ENCODE results near the gene CPSF4L.

CPSF4L gene

GRCh38 chr17:73288534-73289302 lies 27.0 kb upstream of the CPSF4L start:
- Histone ChIP-seq H3K36me3 (ENCODE audit: control insufficient read depth in 2 of 2, insufficient read depth in 2 of 2, low read length in 2 of 2) (peaks cover 14% of the 10 kb centered on the region in 2 donors), H3K27me3 (ENCODE audit: control insufficient read depth in 1 of 2, insufficient read depth in 2 of 2, low read length in 2 of 2) (no peaks in the 10 kb centered on the region), H3K27ac (ENCODE audit: low read length) (peak overlapping the region; percentile 89), H3K9ac (ENCODE audit: low read length in 2 of 2) (peak overlapping the region in 1 of 2 donors; percentile 48), H3K4me1 (ENCODE audit: control insufficient read depth, insufficient read depth, low read length) (peaks cover 97% of the 10 kb centered on the region), H3K9me3 (ENCODE audit: control insufficient read depth in 2 of 2, low read length in 2 of 2) (no peaks in the 10 kb centered on the region), H3K4me3 (ENCODE audit: low read length in 2 of 2) (peak overlapping the region in 1 of 2 donors; percentile 29)

GRCh38 chr17:73286863-73287296 lies 25.2 kb upstream of the CPSF4L start:
- Histone ChIP-seq H3K9me3 (ENCODE audit: control insufficient read depth in 2 of 2, low read length in 2 of 2) (no peaks in the 10 kb centered on the region), H3K27ac (ENCODE audit: low read length) (peak overlapping the region; percentile 89), H3K27me3 (ENCODE audit: control insufficient read depth in 1 of 2, insufficient read depth in 2 of 2, low read length in 2 of 2) (no peaks in the 10 kb centered on the region), H3K36me3 (ENCODE audit: control insufficient read depth in 2 of 2, insufficient read depth in 2 of 2, low read length in 2 of 2) (peaks cover 14 to 19% of the 10 kb centered on the region in 2 donors), H3K4me3 (ENCODE audit: low read length in 2 of 2) (peak overlapping the region; percentile 20 to 40), H3K9ac (ENCODE audit: low read length in 2 of 2) (peak overlapping the region in 1 of 2 donors; percentile 21), H3K4me1 (ENCODE audit: control insufficient read depth, insufficient read depth, low read length) (peaks cover 87% of the 10 kb centered on the region)

- Histone ChIP-seq H3K27me3 (ENCODE audit: control insufficient read depth in 1 of 2, insufficient read depth in 2 of 2, low read length in 2 of 2) (no peaks in the 10 kb centered on the region), H3K9me3 (ENCODE audit: control insufficient read depth in 2 of 2, low read length in 2 of 2) (no peaks in the 10 kb centered on the region), H3K4me1 (ENCODE audit: control insufficient read depth, insufficient read depth, low read length) (peaks cover 80% of the 10 kb centered on the region), H3K36me3 (ENCODE audit: control insufficient read depth in 2 of 2, insufficient read depth in 2 of 2, low read length in 2 of 2) (peaks cover 14 to 20% of the 10 kb centered on the region in 2 donors), H3K27ac (ENCODE audit: low read length) (peak overlapping the region; percentile 89), H3K9ac (ENCODE audit: low read length in 2 of 2) (peak overlapping the region in 1 of 2 donors; percentile 21), H3K4me3 (ENCODE audit: low read length in 2 of 2) (peak overlapping the region in 1 of 2 donors; percentile 40)
These were observed 24.5 kb upstream of the CPSF4L start for GRCh38 chr17:73285916-73286862.

GRCh38 chr17:73285603-73285908 lies 23.9 kb upstream of the CPSF4L start:
- Histone ChIP-seq H3K4me1 (ENCODE audit: control insufficient read depth, insufficient read depth, low read length) (peaks cover 74% of the 10 kb centered on the region), H3K9ac (ENCODE audit: low read length in 2 of 2) (no peak overlapping the region), H3K9me3 (ENCODE audit: control insufficient read depth in 2 of 2, low read length in 2 of 2) (no peaks in the 10 kb centered on the region), H3K27me3 (ENCODE audit: control insufficient read depth in 1 of 2, insufficient read depth in 2 of 2, low read length in 2 of 2) (no peaks in the 10 kb centered on the region), H3K4me3 (ENCODE audit: low read length in 2 of 2) (no peak overlapping the region), H3K27ac (ENCODE audit: low read length) (peak overlapping the region; percentile 89), H3K36me3 (ENCODE audit: control insufficient read depth in 2 of 2, insufficient read depth in 2 of 2, low read length in 2 of 2) (peaks cover 14 to 20% of the 10 kb centered on the region in 2 donors)

- Histone ChIP-seq H3K9ac (ENCODE audit: low read length in 2 of 2) (no peak overlapping the region), H3K36me3 (ENCODE audit: control insufficient read depth in 2 of 2, insufficient read depth in 2 of 2, low read length in 2 of 2) (peaks cover 14 to 20% of the 10 kb centered on the region in 2 donors), H3K4me3 (ENCODE audit: low read length in 2 of 2) (peak overlapping the region in 1 of 2 donors; percentile 44), H3K9me3 (ENCODE audit: control insufficient read depth in 2 of 2, low read length in 2 of 2) (no peaks in the 10 kb centered on the region), H3K4me1 (ENCODE audit: control insufficient read depth, insufficient read depth, low read length) (peaks cover 69% of the 10 kb centered on the region), H3K27me3 (ENCODE audit: control insufficient read depth in 1 of 2, insufficient read depth in 2 of 2, low read length in 2 of 2) (no peaks in the 10 kb centered on the region), H3K27ac (ENCODE audit: low read length) (peak overlapping the region; percentile 89)
These were observed 23.4 kb upstream of the CPSF4L start for GRCh38 chr17:73284906-73285602.

GRCh38 chr17:73284354-73284753 lies 22.7 kb upstream of the CPSF4L start:
- Histone ChIP-seq H3K9ac (ENCODE audit: low read length in 2 of 2) (no peak overlapping the region), H3K36me3 (ENCODE audit: control insufficient read depth in 2 of 2, insufficient read depth in 2 of 2, low read length in 2 of 2) (peaks cover 14 to 20% of the 10 kb centered on the region in 2 donors), H3K4me3 (ENCODE audit: low read length in 2 of 2) (no peak overlapping the region), H3K27me3 (ENCODE audit: control insufficient read depth in 1 of 2, insufficient read depth in 2 of 2, low read length in 2 of 2) (no peaks in the 10 kb centered on the region), H3K4me1 (ENCODE audit: control insufficient read depth, insufficient read depth, low read length) (peaks cover 66% of the 10 kb centered on the region), H3K27ac (ENCODE audit: low read length) (peak overlapping the region; percentile 89), H3K9me3 (ENCODE audit: control insufficient read depth in 2 of 2, low read length in 2 of 2) (no peaks in the 10 kb centered on the region)

- Histone ChIP-seq H3K27ac (ENCODE audit: low read length) (peak overlapping the region; percentile 89), H3K9ac (ENCODE audit: low read length in 2 of 2) (peak overlapping the region in 1 of 2 donors; percentile 29), H3K4me1 (ENCODE audit: control insufficient read depth, insufficient read depth, low read length) (peaks cover 65% of the 10 kb centered on the region)
These were observed 22.2 kb upstream of the CPSF4L start for GRCh38 chr17:73283841-73284282.

GRCh38 chr17:73283250-73283649 lies 21.6 kb upstream of the CPSF4L start:
- Histone ChIP-seq H3K9me3 (ENCODE audit: control insufficient read depth in 2 of 2, low read length in 2 of 2) (no peaks in the 10 kb centered on the region), H3K4me1 (ENCODE audit: control insufficient read depth, insufficient read depth, low read length) (peaks cover 65% of the 10 kb centered on the region), H3K27ac (ENCODE audit: low read length) (peak overlapping the region; percentile 89), H3K27me3 (ENCODE audit: control insufficient read depth in 1 of 2, insufficient read depth in 2 of 2, low read length in 2 of 2) (no peaks in the 10 kb centered on the region), H3K4me3 (ENCODE audit: low read length in 2 of 2) (no peak overlapping the region), H3K36me3 (ENCODE audit: control insufficient read depth in 2 of 2, insufficient read depth in 2 of 2, low read length in 2 of 2) (peaks cover 14 to 20% of the 10 kb centered on the region in 2 donors), H3K9ac (ENCODE audit: low read length in 2 of 2) (no peak overlapping the region)

More at GRCh38 chr17:73283841-73284282, 22.2 kb upstream of the CPSF4L start:
- no peaks in the 10 kb centered on the region for H3K9me3 ChIP-seq (ENCODE audit: control insufficient read depth in 2 of 2, low read length in 2 of 2)
- no peaks in the 10 kb centered on the region for H3K27me3 ChIP-seq (ENCODE audit: control insufficient read depth in 1 of 2, insufficient read depth in 2 of 2, low read length in 2 of 2)
- no peak overlapping the region for H3K4me3 ChIP-seq (ENCODE audit: low read length in 2 of 2)
- peaks cover 14 to 20% of the 10 kb centered on the region in 2 donors for H3K36me3 ChIP-seq (ENCODE audit: control insufficient read depth in 2 of 2, insufficient read depth in 2 of 2, low read length in 2 of 2)

GRCh38 chr17:73282629-73283028 lies 20.9 kb upstream of the CPSF4L start:
- Histone ChIP-seq H3K27ac (ENCODE audit: low read length) (no peak overlapping the region), H3K4me1 (ENCODE audit: control insufficient read depth, insufficient read depth, low read length) (peaks cover 65% of the 10 kb centered on the region)

GRCh38 chr17:73281928-73282327 lies 20.2 kb upstream of the CPSF4L start:
- Histone ChIP-seq H3K27ac (ENCODE audit: low read length) (peak overlapping the region; percentile 49), H3K36me3 (ENCODE audit: control insufficient read depth in 2 of 2, insufficient read depth in 2 of 2, low read length in 2 of 2) (peaks cover 14 to 20% of the 10 kb centered on the region in 2 donors), H3K4me3 (ENCODE audit: low read length in 2 of 2) (no peak overlapping the region), H3K4me1 (ENCODE audit: control insufficient read depth, insufficient read depth, low read length) (peaks cover 60% of the 10 kb centered on the region), H3K9me3 (ENCODE audit: control insufficient read depth in 2 of 2, low read length in 2 of 2) (no peaks in the 10 kb centered on the region), H3K9ac (ENCODE audit: low read length in 2 of 2) (no peak overlapping the region), H3K27me3 (ENCODE audit: control insufficient read depth in 1 of 2, insufficient read depth in 2 of 2, low read length in 2 of 2) (no peaks in the 10 kb centered on the region)

More at GRCh38 chr17:73282629-73283028, 20.9 kb upstream of the CPSF4L start:
- Histone ChIP-seq H3K4me3 (ENCODE audit: low read length in 2 of 2) (no peak overlapping the region), H3K9ac (ENCODE audit: low read length in 2 of 2) (no peak overlapping the region), H3K9me3 (ENCODE audit: control insufficient read depth in 2 of 2, low read length in 2 of 2) (no peaks in the 10 kb centered on the region), H3K36me3 (ENCODE audit: control insufficient read depth in 2 of 2, insufficient read depth in 2 of 2, low read length in 2 of 2) (peaks cover 14 to 20% of the 10 kb centered on the region in 2 donors), H3K27me3 (ENCODE audit: control insufficient read depth in 1 of 2, insufficient read depth in 2 of 2, low read length in 2 of 2) (no peaks in the 10 kb centered on the region)
